Subcutaneous adipose tissue (tissue), 4 donors: Measurements from ENCODE around the gene ZNF683. TPM values are rescaled to one million over a fixed set of nuclear protein-coding genes. Genes with fewer than 3 reads are reported as not detected.

Experiments
- CTCF ChIP-seq: fragments of 450-650 bp; IDR thresholded peaks from one replicate; pipeline ENCODE4 v1.5.1; 2016; ENCODE audit warnings: low read depth, mild to moderate bottlenecking, control low read depth, antibody characterized with exemption, moderate library complexity
- total RNA-seq, 4 donors: library from RNA; depleted of rRNA; stranded (reverse); fragments of >200 nt; gene quantifications; one replicate each; pipeline ENCODE4 v1.1.0, GENCODE V29; 2016

The ZNF683 gene
- total RNA-seq, 4 donors from 2014 or later: not detected

GRCh38 chr1:26317612-26318337 lies 54.8 kb downstream of the ZNF683 start, which contains the start of gene CD52:
CD52 (plus strand) TSS chr1:26317958; CDS start chr1:26318018, 60 bp downstream.
- no peak for TF ChIP-seq CTCF

GRCh38 chr1:26317146-26317545 lies 55.4 kb downstream of the ZNF683 start:
- TF ChIP-seq CTCF: no peak

- TF ChIP-seq CTCF: no peak
These were observed 56.4 kb downstream of the ZNF683 start for GRCh38 chr1:26315874-26316850.

- TF ChIP-seq CTCF: no peak
These were observed 58.0 kb downstream of the ZNF683 start for GRCh38 chr1:26314501-26314900.

Other genes with a start within 250 kb of the ZNF683 start
- gene FAM110D, start 213.7 kb downstream of the ZNF683 start, total RNA-seq: 10 to 100 TPM in 1 of 4 donors, 1 to 10 TPM in 2, under 1 TPM in 1; 0.98 to 11.0 (median 5.5) TPM
- gene C1orf232, start 203.8 kb downstream of the ZNF683 start, total RNA-seq: not detected
- gene ZNF593, start 202.8 kb downstream of the ZNF683 start, total RNA-seq: 10 to 100 TPM; 17.7 to 32.0 (median 26.9) TPM
- not detected for gene ZNF593OS, start 200.9 kb downstream of the ZNF683 start, total RNA-seq
- 1 to 10 TPM in 1 of 4 donors, not detected in 3; 2.1 TPM for gene CNKSR1, start 195.3 kb downstream of the ZNF683 start, total RNA-seq
- gene CATSPER4, start 182.1 kb downstream of the ZNF683 start, total RNA-seq: not detected
- 1 to 10 TPM; 3.7 to 5.4 (median 4.4) TPM for gene CEP85, start 138.6 kb downstream of the ZNF683 start, total RNA-seq
- 100 to 1,000 TPM in 2 of 4 donors, 10 to 100 TPM in 2; 59.0 to 137 (median 88.3) TPM for gene SH3BGRL3, start 92.7 kb downstream of the ZNF683 start, total RNA-seq
- gene UBXN11, start 66.1 kb downstream of the ZNF683 start, total RNA-seq: 10 to 100 TPM; 10.4 to 29.9 (median 16.7) TPM
- gene CD52, start 54.8 kb downstream of the ZNF683 start, total RNA-seq: 100 to 1,000 TPM in 1 of 4 donors, 10 to 100 TPM in 2, 1 to 10 TPM in 1; 4.7 to 719 (median 19.2) TPM
- gene CRYBG2, start 18.6 kb downstream of the ZNF683 start, total RNA-seq: not detected
- gene LIN28A, start 38.1 kb upstream of the ZNF683 start, total RNA-seq: not detected
- gene DHDDS, start 59.6 kb upstream of the ZNF683 start, total RNA-seq: 100 to 1,000 TPM in 1 of 4 donors, 10 to 100 TPM in 3; 67.1 to 146 (median 79.5) TPM
- 100 to 1,000 TPM in 3 of 4 donors, 10 to 100 TPM in 1; 91.6 to 171 (median 130) TPM for gene HMGN2, start 99.7 kb upstream of the ZNF683 start, total RNA-seq
- gene RPS6KA1, start 157.0 kb upstream of the ZNF683 start, total RNA-seq: 10 to 100 TPM in 2 of 4 donors, 1 to 10 TPM in 2; 5.3 to 85.5 (median 13.9) TPM